Measurements from ENCODE around the gene PCBP3.
A peak's percentile ranks its signal among the peaks of the same experiment; 100 is the strongest.
"Not testable (repeated sequence)": the region's sequence is repeated elsewhere in the genome, so short reads cannot be mapped to it uniquely, and the experiment has no call there.

Gene PCBP3

GRCh38 chr21:45943630-45944540, 300.4 kb downstream of the PCBP3 start:
- FAIRE-seq (no peak), DNase-seq (ENCODE audit: extremely low spot score, insufficient read length, low read depth) (no peak)

- no peak for FAIRE-seq
- no peak for DNase-seq (ENCODE audit: extremely low spot score, insufficient read length, low read depth)
Measured at GRCh38 chr21:45944601-45945000, 301.1 kb downstream of the PCBP3 start.

- no peak for DNase-seq (ENCODE audit: extremely low spot score, insufficient read length, low read depth)
- FAIRE-seq: no peak
Measured at GRCh38 chr21:45945066-45945867, 301.7 kb downstream of the PCBP3 start.

- DNase-seq (ENCODE audit: extremely low spot score, insufficient read length, low read depth): no peak
- no peak for FAIRE-seq
Measured at GRCh38 chr21:45945868-45946210, 302.3 kb downstream of the PCBP3 start.

- FAIRE-seq (no peak), DNase-seq (ENCODE audit: extremely low spot score, insufficient read length, low read depth) (no peak)
Measured at GRCh38 chr21:45947296-45947695, 303.8 kb downstream of the PCBP3 start.

GRCh38 chr21:45947716-45948255, 304.3 kb downstream of the PCBP3 start:
- no peak for DNase-seq (ENCODE audit: extremely low spot score, insufficient read length, low read depth)
- FAIRE-seq: no peak

GRCh38 chr21:45948576-45949141, 305.1 kb downstream of the PCBP3 start:
- no peak for DNase-seq (ENCODE audit: extremely low spot score, insufficient read length, low read depth)
- no peak for FAIRE-seq

- FAIRE-seq (no peak), DNase-seq (ENCODE audit: extremely low spot score, insufficient read length, low read depth) (no peak)
Measured at GRCh38 chr21:45949928-45950739, 306.6 kb downstream of the PCBP3 start.

- DNase-seq (ENCODE audit: extremely low spot score, insufficient read length, low read depth) (no peak), FAIRE-seq (no peak)
Measured at GRCh38 chr21:45950740-45951515, 307.4 kb downstream of the PCBP3 start.

- no peak for FAIRE-seq
- DNase-seq (ENCODE audit: extremely low spot score, insufficient read length, low read depth): no peak
Measured at GRCh38 chr21:45951676-45952075, 308.2 kb downstream of the PCBP3 start.

GRCh38 chr21:45952527-45952926, 309.0 kb downstream of the PCBP3 start:
- FAIRE-seq: not testable (repeated sequence)

GRCh38 chr21:45952974-45953373, 309.4 kb downstream of the PCBP3 start:
- FAIRE-seq (no peak), DNase-seq (ENCODE audit: extremely low spot score, insufficient read length, low read depth) (no peak)

More at GRCh38 chr21:45952527-45952926, 309.0 kb downstream of the PCBP3 start:
- not testable (repeated sequence) for DNase-seq (ENCODE audit: extremely low spot score, insufficient read length, low read depth)

- FAIRE-seq (no peak), DNase-seq (ENCODE audit: extremely low spot score, insufficient read length, low read depth) (no peak)
Measured at GRCh38 chr21:45954261-45954660, 310.7 kb downstream of the PCBP3 start.

- FAIRE-seq (no peak), DNase-seq (ENCODE audit: extremely low spot score, insufficient read length, low read depth) (no peak)
Measured at GRCh38 chr21:45954921-45955320, 311.4 kb downstream of the PCBP3 start.

GRCh38 chr21:45957551-45957950, 314.0 kb downstream of the PCBP3 start:
- DNase-seq (ENCODE audit: extremely low spot score, insufficient read length, low read depth): no peak
- FAIRE-seq: no peak

GRCh38 chr21:45957981-45958600, 314.6 kb downstream of the PCBP3 start:
- no peak for FAIRE-seq
- DNase-seq (ENCODE audit: extremely low spot score, insufficient read length, low read depth): no peak

- no peak for DNase-seq (ENCODE audit: extremely low spot score, insufficient read length, low read depth)
- FAIRE-seq: peak; percentile 44
Measured at GRCh38 chr21:45959182-45959581, 315.7 kb downstream of the PCBP3 start.

GRCh38 chr21:45959779-45960390, 316.4 kb downstream of the PCBP3 start:
- no peak for DNase-seq (ENCODE audit: extremely low spot score, insufficient read length, low read depth)
- no peak for FAIRE-seq

Measured in GM18507 (cell line).